Measurements from ENCODE around the gene DNAH17.

The DNAH17 gene

GRCh38 chr17:78605886-78606285 is 28.7 kb upstream of the DNAH17 start:
- no peak for DNase-seq

GRCh38 chr17:78605429-78605828 is 28.2 kb upstream of the DNAH17 start:
- DNase-seq = no peak

DNA sequence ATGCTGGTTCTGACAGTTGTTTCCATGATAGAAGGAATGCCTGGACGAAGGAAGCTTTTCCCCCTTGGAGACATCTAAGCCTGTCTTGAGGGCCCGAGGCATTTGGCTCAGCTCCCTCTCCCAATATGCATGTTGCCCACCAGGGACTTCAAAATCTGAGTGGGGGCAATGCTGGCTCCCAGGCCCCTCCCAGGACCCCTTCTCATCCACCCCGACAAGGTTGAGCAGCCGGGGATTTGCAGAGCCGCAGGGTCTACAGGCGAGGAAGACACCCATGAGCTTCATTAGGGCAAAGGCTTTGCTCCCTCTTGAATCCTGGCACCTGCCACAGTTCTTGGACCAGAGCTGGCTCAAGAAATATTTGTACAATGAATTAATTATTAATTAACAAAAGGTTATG is 25.1 kb upstream of the DNAH17 start:
- no peak for DNase-seq

DNA sequence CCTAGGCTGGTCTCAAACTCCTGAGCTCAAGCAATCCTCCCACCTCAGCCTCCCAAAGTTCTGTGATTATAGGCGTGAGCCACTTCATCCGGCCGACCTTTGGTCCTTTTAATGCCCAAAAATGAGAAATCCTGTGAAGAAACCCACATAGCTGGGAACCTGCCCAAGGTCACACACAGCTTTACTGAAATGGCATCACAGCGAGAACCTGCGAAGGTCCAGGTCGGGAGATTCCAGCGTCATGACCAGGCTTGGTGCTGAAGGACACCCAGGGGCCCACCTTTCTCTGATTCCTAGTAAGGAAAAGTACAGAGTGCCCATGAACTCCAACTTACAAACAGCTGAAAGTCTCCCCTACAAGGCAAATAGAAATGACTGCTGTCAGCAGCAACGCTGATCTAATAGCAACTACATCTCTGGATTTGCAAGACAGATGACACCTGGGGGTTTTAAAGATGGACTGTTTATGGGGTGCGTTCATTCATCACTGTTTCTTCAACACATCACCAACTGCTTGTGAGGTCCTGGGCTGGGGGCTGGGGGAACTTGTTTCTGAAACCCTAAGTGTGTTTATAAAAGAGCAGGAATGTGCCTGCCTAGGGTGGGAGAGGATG is 24.5 kb upstream of the DNAH17 start:
- no peak for DNase-seq

DNA sequence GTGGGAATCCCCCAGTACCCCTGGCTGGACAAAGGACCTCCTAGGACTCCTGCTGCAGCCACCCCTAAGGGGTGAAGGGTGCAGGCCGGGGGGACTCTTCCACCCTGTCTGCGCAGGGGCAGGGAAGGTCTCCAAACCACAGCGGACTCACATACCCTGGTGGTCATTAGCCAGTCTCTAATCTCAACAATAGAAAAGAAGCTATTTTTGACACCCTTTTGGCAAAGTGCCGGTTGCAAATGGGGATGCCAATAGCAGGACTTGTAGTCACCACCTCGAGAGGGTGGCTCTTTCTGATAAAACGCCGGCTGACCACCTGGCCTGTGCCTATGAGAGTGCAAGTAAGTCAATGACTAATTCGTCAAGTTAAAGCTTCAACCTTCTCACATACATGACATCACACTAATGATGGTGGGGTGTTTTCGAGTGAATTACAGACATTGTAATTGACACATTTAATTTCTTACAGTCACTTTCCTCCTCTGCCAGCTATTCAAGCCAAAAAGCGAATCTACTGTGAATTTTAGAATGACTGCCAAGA is 23.1 kb upstream of the DNAH17 start:
- DNase-seq = no peak

DNA sequence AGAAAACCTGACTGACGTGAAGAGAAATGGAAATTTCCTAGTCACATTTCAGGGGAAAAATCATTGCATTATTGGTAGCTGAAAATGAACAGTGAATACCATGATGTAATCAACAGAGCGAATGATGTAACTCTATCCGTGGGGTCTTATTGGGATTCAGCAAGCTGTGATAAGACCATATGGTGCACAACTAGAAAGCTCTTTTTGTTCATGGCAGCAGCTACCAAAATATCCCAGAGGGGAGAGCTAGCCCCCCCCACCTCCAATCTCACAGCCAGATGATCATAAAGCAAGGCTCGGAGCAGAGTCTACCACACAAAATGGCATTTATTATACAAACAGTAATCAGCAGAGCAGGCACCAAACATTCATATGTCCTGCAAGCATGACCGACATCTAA is 22.2 kb upstream of the DNAH17 start:
- no peak for DNase-seq

DNA sequence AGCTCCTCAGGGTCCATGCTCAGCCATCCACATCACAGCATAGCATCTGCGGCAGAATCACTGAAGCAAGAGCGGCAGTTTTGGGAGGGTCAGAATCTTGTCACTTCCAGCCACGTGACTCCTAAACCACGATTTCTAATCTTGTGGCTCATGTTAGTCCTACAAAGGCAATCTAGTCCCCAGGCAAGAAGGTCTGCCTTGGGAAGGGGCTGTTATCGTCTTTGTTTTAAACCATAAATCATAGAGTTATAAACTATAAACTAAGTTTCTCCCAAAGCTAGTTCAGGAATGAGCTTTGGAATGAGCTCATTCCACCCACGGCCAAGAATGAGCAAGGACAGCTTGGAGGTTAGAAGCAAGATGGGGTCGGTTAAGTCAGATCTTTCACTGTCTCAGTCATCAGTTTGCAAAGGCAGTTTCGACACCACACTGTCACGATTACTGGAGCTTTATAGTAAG is 20.8 kb upstream of the DNAH17 start:
- no peak for DNase-seq

DNA sequence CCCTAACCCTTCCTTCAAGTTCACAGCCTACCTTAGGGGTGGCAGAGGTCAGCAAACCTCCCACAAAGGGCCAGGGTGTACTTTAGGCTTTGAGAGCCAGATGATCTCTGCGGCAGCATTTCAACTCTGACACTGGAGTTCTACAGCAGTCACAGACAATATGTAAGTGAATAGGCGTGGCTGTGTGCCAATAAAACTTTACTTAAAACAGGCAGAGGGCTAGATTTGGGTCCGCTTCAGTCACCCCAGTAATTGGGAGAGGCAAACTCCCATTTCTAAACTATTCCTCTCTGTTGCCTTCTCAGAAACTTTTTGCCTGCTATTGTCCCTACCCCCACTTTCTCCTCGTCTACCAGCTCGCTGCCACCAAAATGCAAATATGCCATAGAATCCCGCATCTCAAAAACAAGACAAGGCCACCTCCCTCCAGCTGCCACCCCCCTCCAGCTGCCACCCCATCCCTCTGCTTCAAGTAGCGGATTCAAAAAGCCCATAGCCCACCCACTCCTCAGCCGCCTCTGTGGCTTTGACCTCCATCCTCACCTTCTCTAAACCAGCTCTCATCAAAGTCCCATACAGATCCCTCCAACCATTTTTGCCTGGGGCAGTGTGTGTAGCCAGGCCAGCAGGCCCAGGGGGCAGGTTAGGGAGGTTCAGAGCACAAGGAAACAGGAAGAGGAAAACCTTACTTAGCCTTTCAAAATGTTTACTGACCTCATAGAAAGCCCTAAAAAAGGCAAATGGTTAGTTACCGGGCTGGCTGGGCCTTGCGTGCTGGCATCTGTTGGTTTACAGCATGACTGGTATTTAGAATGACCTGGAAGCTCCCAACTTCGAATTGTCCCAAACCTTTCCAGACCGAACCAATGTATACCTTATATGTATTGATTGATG is 19.9 kb upstream of the DNAH17 start:
- DNase-seq = no peak

GRCh38 chr17:78595135-78595810 is 18.1 kb upstream of the DNAH17 start:
- no peak for DNase-seq

DNA sequence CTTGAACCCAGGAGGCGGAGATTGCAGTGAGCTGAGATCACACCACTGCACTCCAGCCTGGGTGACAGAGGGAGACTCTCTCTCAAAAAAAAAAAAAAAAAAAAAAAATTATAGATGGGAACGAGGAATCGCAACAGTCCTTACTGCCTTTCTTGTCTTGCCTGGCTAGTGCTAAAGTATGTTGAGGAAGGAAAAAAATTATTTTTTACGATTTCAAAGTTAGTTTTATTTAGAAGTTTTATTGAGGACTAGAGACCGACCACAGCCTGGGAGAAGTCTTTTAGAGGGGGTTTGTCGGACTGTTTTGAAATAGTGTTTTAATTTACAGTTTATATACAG is 15.8 kb upstream of the DNAH17 start:
- DNase-seq = no peak

GRCh38 chr17:78591263-78591671 is 14.1 kb upstream of the DNAH17 start:
- DNase-seq = no peak

GRCh38 chr17:78589885-78590284 is 12.7 kb upstream of the DNAH17 start:
- no peak for DNase-seq

DNA sequence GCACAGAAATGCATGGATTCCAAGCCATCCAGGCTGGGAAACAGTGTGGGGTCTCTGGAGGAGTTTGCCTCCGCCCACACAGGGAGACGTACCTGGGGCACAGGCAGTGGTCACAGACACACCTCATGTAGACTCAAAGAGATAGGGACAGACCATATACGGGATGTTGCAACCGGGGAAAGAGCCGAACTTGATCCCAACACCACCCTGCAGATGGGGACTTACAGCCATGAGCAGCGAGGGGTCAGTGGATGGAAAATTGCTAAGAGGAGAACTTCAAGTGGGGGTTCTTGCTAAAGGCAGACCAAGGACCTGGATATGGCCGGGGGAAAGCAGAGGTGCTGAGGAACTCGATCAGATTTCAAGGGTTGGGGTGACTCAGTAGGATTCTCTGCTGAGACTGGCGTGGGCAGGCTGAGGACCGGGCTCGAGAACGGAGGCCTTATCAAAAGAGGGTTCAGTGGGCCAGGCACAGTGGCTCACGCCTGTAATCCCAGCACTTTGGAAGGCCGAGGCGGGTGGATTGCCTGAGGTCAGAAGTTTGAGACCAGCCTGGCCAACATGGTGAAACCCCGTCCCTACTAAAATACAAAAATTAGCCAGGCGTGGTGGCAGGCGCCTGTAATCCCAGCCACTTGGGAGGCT is 12.0 kb upstream of the DNAH17 start:
- DNase-seq = no peak

GRCh38 chr17:78588258-78589030 is 11.2 kb upstream of the DNAH17 start:
- DNase-seq = no peak

- no peak for DNase-seq
Measured at GRCh38 chr17:78585006-78585630, 7.9 kb upstream of the DNAH17 start.

DNA sequence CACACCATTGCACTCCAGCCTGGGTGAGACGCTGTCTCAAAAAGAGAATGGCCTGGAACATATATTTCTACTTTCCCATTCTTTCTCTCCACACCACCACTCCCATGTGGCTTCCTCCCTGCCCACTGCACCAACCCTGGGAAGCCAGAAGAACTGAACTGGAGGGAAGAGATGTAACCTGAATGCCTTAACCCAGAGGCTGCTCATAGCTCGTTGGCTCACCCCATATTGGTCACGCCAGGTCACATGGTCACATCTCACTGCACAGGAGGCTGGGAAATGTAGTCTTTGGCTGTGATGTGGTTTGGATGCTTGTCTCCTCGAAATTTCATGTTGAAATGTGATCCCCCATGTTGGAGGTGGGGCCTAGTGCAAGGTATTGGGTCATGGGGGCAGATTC is 5.9 kb upstream of the DNAH17 start:
- DNase-seq = no peak

- DNase-seq = no peak
Measured at GRCh38 chr17:78581304-78581703, 4.1 kb upstream of the DNAH17 start.

DNA sequence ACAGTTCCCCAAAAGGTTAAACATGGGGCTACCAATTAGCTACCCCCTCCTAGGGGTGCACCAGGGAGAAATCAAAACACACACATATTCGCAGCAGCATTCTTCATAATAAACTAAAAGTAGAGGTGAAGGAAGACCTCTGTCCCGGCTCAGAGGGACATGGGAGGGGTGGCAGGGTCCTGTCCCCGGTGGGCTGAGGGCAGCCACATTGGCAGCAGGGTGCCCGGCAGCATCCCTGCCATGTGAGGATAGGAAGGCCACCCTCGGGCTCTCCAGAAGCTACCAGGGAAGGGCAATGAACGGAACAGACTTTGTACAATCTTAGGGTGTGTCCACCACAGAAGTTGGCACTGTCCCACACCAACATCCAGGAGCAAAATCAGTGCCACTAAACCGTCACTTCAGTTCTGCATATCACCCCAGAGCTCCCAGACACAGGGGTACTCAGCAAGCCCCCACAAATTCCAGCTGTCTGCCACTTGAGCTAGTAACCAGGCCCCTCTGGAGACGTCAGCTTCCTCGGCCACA is 3.1 kb upstream of the DNAH17 start:
- no peak for DNase-seq

DNA sequence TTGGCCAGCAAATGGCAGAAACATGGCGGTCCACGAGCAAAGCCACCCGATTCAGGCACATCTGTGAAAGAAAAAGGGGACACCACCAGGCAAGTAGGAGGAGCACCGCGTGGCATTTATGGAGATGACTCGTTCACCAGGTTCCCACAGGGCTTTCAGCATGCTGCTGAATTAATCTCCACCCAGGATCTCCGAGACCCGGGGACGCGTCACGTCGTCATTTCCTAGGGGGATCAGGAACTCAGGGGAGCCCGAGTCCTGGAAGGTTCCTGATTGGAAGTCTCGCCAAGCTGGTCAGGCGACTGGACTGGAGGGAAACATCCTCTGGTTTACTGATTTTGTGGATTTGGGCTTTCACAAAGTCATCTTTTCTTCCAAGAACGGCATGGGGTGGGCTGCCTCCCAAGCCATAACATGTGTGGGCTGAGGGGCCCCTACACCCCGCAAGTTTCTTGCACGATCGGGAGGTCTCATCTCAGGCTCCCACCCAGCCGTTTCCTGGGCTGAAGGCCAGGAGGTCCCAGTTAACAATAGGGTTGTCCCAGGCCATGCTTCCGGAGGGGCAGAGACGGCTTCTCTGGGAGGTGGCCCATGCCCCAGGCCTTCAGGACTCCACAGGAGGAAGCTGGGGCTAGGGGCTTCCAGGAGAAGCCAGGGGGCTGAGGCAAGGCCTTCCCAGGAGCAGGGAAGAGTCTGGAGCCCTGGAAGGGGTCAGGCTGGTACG is 645 bp downstream of the DNAH17 start:
- no peak for DNase-seq

DNA sequence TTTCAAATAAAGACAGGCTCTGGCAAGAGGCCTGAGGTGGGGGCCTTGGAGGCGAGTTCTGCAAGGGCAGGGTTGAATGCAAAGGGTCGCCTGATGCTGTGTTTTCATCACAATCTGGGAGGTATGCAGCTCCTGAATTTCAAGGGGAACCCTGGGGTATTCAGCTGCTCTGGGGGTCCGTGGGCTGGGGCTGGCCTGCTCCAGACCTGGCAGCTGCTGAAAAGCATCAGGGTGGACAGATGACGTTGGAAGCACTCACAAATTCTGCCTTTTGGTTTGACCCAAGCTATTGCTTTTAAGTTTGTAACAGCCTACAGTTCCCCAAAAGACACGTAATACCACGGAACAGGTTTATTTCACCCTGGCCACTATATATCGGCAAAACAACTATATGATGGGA is 1.3 kb downstream of the DNAH17 start:
- no peak for DNase-seq

DNA sequence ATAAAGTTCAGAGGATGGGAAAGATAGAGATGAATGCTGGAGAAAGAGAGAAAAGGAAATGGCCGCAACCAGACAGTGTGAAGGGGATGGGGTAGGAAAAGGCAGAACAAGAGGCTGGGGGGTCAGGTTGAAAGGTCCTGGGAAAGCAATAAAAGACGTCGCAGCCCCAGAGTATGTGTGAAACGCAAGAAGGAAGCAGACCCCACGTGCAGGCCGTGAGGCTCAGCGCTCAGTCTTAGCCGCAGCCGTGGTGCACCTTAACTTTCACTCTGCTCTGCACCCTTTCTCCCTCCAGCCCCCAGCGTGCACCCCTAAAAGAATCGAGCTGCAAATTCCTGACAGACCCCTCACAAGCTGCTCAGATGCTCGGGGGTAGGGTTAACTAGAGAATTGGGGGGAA is 1.9 kb downstream of the DNAH17 start:
- no peak for DNase-seq
